K562 (cell line): ENCODE measurements around the gene OSCP1. TPM values are rescaled to one million over a fixed set of nuclear protein-coding genes. Genes with fewer than 3 reads are reported as not detected.

Source experiments
- BACH1 ChIP-seq: fragments of 200-800 bp; sonication (Bioruptor generic); IDR thresholded peaks from 2 replicates; pipeline ENCODE4 v1.6.1; 2016; ENCODE audit warnings: missing genetic modification characterization, missing compliant biosample characterization
- BHLHE40 ChIP-seq: IDR thresholded peaks from 2 replicates; pipeline ENCODE4 v1.6.1; 2011; ENCODE audit warnings: low read length, improper control_type of control experiment
- CBX2 ChIP-seq: fragments of 200-600 bp; sonication (generic); IDR thresholded peaks from one replicate; pipeline ENCODE4 v1.6.1; 2012; ENCODE audit warnings: mild to moderate bottlenecking, low read length, inconsistent platforms; ENCODE audit not compliant: insufficient read depth, poor library complexity, severe bottlenecking
- CTCF ChIP-seq, 3 experiments: IDR thresholded peaks in 2 of 3; conservative IDR thresholded peaks in 1 of 3; 2 replicates each; pipeline ENCODE4 v1.5.1; 2011 to 2012; ENCODE audit warnings: low read length in 3 of 3, mild to moderate bottlenecking in 3 of 3, control low read depth in 2 of 3, improper control_type of control experiment in 1 of 3, inconsistent platforms in 1 of 3, low read depth in 1 of 3, mixed read lengths in 1 of 3, moderate library complexity in 1 of 3; ENCODE audit not compliant: insufficient read depth in 2 of 3
- E2F4 ChIP-seq: sonication (generic); formaldehyde crosslinking; IDR thresholded peaks from 2 replicates; pipeline ENCODE4 v1.8.0; 2022; ENCODE audit warnings: mild to moderate bottlenecking, low read depth, missing genetic modification reagents
- E2F5 ChIP-seq: sonication (generic); formaldehyde crosslinking; IDR thresholded peaks from 2 replicates; pipeline ENCODE4 v1.8.0; 2022; ENCODE audit warnings: mild to moderate bottlenecking, missing genetic modification reagents
- ELF1 ChIP-seq: fragments of 200-800 bp; sonication (Bioruptor generic); IDR thresholded peaks from 2 replicates; pipeline ENCODE4 v1.6.1; 2016; ENCODE audit warnings: missing genetic modification characterization, missing compliant biosample characterization
- ELF4 ChIP-seq: fragments of 450-650 bp; formaldehyde crosslinking; IDR thresholded peaks from 2 replicates; pipeline ENCODE4 v1.4.0; 2022; ENCODE audit warnings: missing genetic modification characterization
- EZH2 ChIP-seq: IDR thresholded peaks from 2 replicates; pipeline ENCODE4 v1.6.1; 2012; ENCODE audit warnings: low read depth, mild to moderate bottlenecking, inconsistent platforms, low read length, borderline replicate concordance
- GABPB1 ChIP-seq: sonication (generic); formaldehyde crosslinking; IDR thresholded peaks from 2 replicates; pipeline ENCODE4 v1.8.0; 2022; ENCODE audit warnings: mild to moderate bottlenecking, missing genetic modification reagents
- GTF2E2 ChIP-seq: fragments of 200-800 bp; sonication (Bioruptor generic); IDR thresholded peaks from 2 replicates; pipeline ENCODE4 v1.6.1; 2016; ENCODE audit warnings: missing genetic modification characterization, missing compliant biosample characterization
- IRF9 ChIP-seq: fragments of 450-650 bp; IDR thresholded peaks from 2 replicates; pipeline ENCODE4 v1.6.1; 2016; ENCODE audit warnings: missing biosample characterization, missing genetic modification characterization
- KDM1A ChIP-seq, 2 experiments: fragments of 450-650 bp; IDR thresholded peaks; 2 replicates each; pipeline ENCODE4 v1.6.1; 2016; ENCODE audit warnings: mild to moderate bottlenecking in 2 of 2
- MLLT1 ChIP-seq, 2 experiments: fragments of 450-650 bp; IDR thresholded peaks; 2 replicates each; pipeline ENCODE4 v1.6.1; 2016
- NCOA6 ChIP-seq: fragments of 450-650 bp; IDR thresholded peaks from 2 replicates; pipeline ENCODE4 v1.6.1; 2017; ENCODE audit warnings: mild to moderate bottlenecking
- PCBP1 ChIP-seq: fragments of 200-400 bp; formaldehyde crosslinking; IDR thresholded peaks from 2 replicates; pipeline ENCODE4 v1.6.1; 2018; ENCODE audit warnings: mild to moderate bottlenecking, low read depth, low read length; ENCODE audit not compliant: poor library complexity, severe bottlenecking
- PHF21A ChIP-seq: fragments of 450-650 bp; IDR thresholded peaks from 2 replicates; pipeline ENCODE4 v1.6.1; 2017; ENCODE audit warnings: low read depth, borderline replicate concordance
- SMAD1 ChIP-seq: fragments of 150-350 bp; IDR thresholded peaks from 2 replicates; pipeline ENCODE4 v1.6.1; 2014; ENCODE audit warnings: low read length, low read depth; ENCODE audit not compliant: partially characterized antibody
- STAT5A ChIP-seq: IDR thresholded peaks from 2 replicates; pipeline ENCODE4 v1.6.1; 2012; ENCODE audit warnings: low read length, inconsistent platforms, borderline replicate concordance
- TCF7 ChIP-seq: sonication (generic); IDR thresholded peaks from 2 replicates; pipeline ENCODE4 v1.6.1; 2016; ENCODE audit warnings: antibody characterized with exemption, borderline replicate concordance
- TCF7L2 ChIP-seq: fragments of 150-350 bp; IDR thresholded peaks from 2 replicates; pipeline ENCODE4 v1.6.1; 2016; ENCODE audit warnings: low read depth, mild to moderate bottlenecking, low read length, moderate library complexity
- ZNF253 ChIP-seq: fragments of 250-450 bp; sonication (Bioruptor Pico); conservative IDR thresholded peaks from 2 replicates; pipeline ENCODE4 v1.6.1; 2021; ENCODE audit warnings: mild to moderate bottlenecking
- polyA plus RNA-seq, 8 experiments: library from polyadenylated mRNA; depleted of rRNA in 4 of 8; stranded (reverse) in 5 of 8; unstranded in 3 of 8; fragments of >200 nt; fragmentation: Nextera tagmentation in 2 of 8; fragmentation: Illumina TruSeq in 1 of 8; extraction: Ambion mirVana in 2 of 8; extraction: Trizol in 1 of 8; gene quantifications; 2 replicates each; pipeline versions ENCODE4 v1.2.1 to v1.2.3, GENCODE V29; 2011 to 2014; ENCODE audit warnings: inconsistent platforms in 1 of 8, missing spikeins in 1 of 8
- total RNA-seq, 7 experiments: library from RNA; depleted of rRNA in 6 of 7; stranded (reverse); fragments of >200 nt in 6 of 7; fragmentation: Illumina TruSeq in 2 of 7; extraction: Trizol in 2 of 7; gene quantifications; 2 replicates each; pipeline versions ENCODE4 v1.2.1 to v1.2.3, GENCODE V29; 2011 to 2021; ENCODE audit warnings: low replicate concordance in 1 of 7

The OSCP1 gene
- total and polyA plus RNA-seq, 9 of the 15 experiments (the other 6 are each of a cell fraction or from before 2014, with no cell fraction given) = 0.15 to 0.40 (median 0.33) TPM; not detected in 5

- no peak for TF ChIP-seq GTF2E2 (tag)
- TF ChIP-seq CBX2 = no peak
- TF ChIP-seq ELF1 (tag) = no peak
- TF ChIP-seq GABPB1 (CRISPR knock-in tag) = no peak
- TF ChIP-seq TCF7L2 = no peak
- no peak for TF ChIP-seq ZNF253
- peak; percentile 48; the same call in 1 of the 2 replicates for TF ChIP-seq STAT5A
- TF ChIP-seq PCBP1 = no peak
- no peak for TF ChIP-seq TCF7
- TF ChIP-seq PHF21A = no peak
- no peak for TF ChIP-seq E2F5 (CRISPR knock-in tag)
- no peak for TF ChIP-seq IRF9 (tag)
- no peak for TF ChIP-seq NCOA6
- no peak for TF ChIP-seq EZH2
- TF ChIP-seq MLLT1 (IDR thresholded peaks at IDR 0.05) = peak in 1 of 2 experiments; percentile 85; a peak in 2 of 4 replicates
- no peak for TF ChIP-seq CTCF (IDR thresholded peaks at IDR 0.05 in 2 of 3, conservative IDR thresholded peaks at IDR 0.05 in 1 of 3; ENCODE audit: insufficient read depth in 2 of 3, low read depth in 1 of 3, low read length in 3 of 3)
- TF ChIP-seq E2F4 (CRISPR knock-in tag) = no peak
- peak; percentile 86 to 91 for TF ChIP-seq KDM1A (IDR thresholded peaks at IDR 0.05)
- TF ChIP-seq SMAD1 = no peak
- no peak for TF ChIP-seq BACH1
- 0 out of 2 replicates have a peak, but pooled peaks have one; percentile 20 for TF ChIP-seq ELF4 (CRISPR knock-in tag)
- no peak; the same call in 1 of the 2 replicates for TF ChIP-seq BHLHE40
Observed at GRCh38 chr1:36492491-36492890, 42.2 kb upstream of the OSCP1 start (continued).
